HG03575 (cell line): ENCODE measurements around the gene OR8H1.

Experiments used
- ATAC-seq: cut with Tn5 transposase; IDR thresholded peaks from one replicate; pipeline ENCODE4 v1.9.1; 2021; ENCODE audit not compliant: unreplicated experiment, insufficient number of reproducible peaks, low FRiP score; ENCODE audit errors: extremely low read depth

Gene OR8H1, protein sequence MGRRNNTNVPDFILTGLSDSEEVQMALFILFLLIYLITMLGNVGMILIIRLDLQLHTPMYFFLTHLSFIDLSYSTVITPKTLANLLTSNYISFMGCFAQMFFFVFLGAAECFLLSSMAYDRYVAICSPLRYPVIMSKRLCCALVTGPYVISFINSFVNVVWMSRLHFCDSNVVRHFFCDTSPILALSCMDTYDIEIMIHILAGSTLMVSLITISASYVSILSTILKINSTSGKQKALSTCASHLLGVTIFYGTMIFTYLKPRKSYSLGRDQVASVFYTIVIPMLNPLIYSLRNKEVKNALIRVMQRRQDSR

GRCh38 chr11:56292154-56292553 lies at the start of gene OR8H1:
Gene OR8H1, minus strand, starts transcription at chr11:56292254. Its CDS starts 1,192 bp downstream, at chr11:56291062.
- no peak for ATAC-seq

DNA sequence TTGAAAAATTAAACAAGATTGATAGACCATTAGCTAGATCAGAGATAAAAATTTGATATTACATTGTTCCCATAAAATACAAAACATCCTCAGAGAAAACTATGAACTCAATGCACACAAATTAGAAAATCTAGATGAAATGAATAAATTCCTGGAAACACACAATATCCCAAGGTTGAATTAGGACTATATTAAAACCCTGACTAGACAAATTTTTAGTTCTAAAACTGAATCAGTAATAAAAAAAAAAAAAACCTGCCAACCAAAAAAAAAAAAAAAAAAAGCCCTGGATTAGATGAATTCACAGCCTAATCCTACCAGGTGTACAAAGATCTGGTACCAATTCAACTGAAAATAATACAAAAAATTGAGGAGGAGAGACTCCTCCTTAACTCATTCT lies 48.2 kb upstream of the OR8H1 start:
- no peak for ATAC-seq

GRCh38 chr11:56333156-56333555 lies 41.1 kb upstream of the OR8H1 start:
- ATAC-seq = no peak

GRCh38 chr11:56331861-56332491 lies 39.9 kb upstream of the OR8H1 start:
- no peak for ATAC-seq

GRCh38 chr11:56314844-56315243 lies 22.8 kb upstream of the OR8H1 start, which contains the start of gene OR8K3:
Gene OR8K3, plus strand, starts transcription at chr11:56315144. Its CDS starts 3,163 bp downstream, at chr11:56318307.
- no peak for ATAC-seq

GRCh38 chr11:56307836-56308235 lies 15.8 kb upstream of the OR8H1 start:
- no peak for ATAC-seq

GRCh38 chr11:56296898-56297297 lies 4.8 kb upstream of the OR8H1 start:
- ATAC-seq = no peak

- no peak for ATAC-seq
Measured at GRCh38 chr11:56273854-56274253, 18.2 kb downstream of the OR8H1 start, which contains the start of gene OR5T1. Gene OR5T1, plus strand, starts transcription at chr11:56274154. Its CDS starts 1,485 bp downstream, at chr11:56275639.

DNA sequence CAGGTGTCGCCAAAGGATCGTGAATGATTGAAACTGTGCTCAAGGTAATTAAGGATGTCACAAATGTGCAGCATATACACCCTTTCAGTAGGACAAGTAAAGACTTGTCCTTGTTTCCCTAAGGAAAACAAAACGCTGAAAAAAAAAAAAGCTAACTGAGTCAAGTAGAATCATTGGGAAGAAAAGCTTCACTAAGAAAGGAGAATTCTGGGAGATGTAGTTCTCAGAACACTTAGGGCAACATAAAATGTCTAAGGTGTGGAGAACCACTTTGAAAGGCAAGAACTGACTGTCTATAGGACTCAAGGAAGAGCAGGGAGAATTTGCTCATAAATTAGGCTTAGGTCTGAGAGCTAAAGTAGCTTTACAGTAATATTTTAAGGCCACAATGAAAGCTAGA lies 21.0 kb downstream of the OR8H1 start:
- no peak for ATAC-seq

DNA sequence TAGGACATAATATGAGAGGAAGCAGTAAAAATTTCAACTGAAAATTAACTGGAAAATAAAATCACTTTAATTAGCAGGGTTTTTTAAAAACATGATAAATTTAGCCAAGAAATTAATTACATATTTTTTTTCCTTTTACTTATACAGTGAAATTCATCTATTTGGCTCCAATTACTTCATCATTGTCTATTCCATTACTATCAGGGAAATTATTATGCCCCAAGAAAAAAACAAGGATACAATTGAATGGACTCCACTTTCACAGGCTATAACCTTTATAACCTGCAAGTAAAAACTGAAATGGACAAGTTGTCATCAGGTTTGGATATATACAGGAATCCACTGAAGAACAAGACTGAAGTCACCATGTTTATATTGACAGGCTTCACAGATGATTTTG lies 40.1 kb downstream of the OR8H1 start, which contains the start of gene OR5T3:
OR5T3 (plus strand) TSS at position 301 of the 400 bp plus-strand sequence; CDS start at position 301, 0 bp downstream.
- ATAC-seq = no peak
